ENCODE results near the gene NKX6-1. TPM values are rescaled to one million over a fixed set of nuclear protein-coding genes. Genes with fewer than 3 reads are reported as not detected.

NKX6-1 gene
- total RNA-seq, 1 experiment from 2014 or later: 1.1 TPM

DNA sequence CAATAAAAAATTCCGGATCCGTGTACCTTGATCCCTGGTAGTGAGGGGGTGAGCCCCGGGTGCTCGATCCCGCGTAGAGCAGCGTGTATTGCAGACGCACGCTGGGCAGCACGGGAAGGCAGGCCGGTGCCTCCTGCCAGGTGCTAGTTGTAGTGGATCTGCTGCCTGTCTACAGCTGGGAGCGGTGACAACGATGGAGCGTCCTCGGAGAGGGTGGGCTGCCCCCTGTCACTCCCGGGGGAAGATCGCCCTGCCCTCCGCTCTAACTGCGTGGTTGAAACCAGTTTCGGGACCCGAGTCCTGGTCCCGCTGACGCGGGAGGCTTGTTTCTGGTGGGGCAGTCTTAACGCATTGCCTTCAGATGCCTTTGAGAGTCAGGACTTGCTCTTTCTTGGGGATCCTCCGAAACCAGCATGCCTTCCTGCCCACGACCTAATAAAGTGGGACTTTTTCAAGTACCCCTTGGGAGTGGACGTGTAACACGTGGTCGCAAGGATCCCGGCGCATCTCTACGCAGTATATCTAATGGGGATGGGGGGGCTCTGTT is 2.7 kb upstream of the NKX6-1 start:
- ATAC-seq: no peak

DNA sequence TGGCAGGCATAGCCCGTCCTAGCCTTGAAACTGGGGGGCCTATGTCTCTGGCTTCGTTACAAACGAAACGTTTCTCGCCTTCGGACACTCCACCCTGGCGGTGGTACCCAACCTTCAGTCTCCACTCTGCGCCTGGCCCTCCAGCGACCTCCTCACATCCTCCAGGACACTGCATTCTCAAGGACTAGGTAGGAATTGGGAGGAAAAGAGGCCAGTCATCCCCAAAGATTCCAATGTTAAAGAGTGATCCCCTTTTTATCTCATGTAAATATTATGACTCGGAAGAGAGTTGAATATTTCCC is 2.1 kb upstream of the NKX6-1 start:
- DNase-seq (ENCODE audit: low read depth, low spot score) (no peak), ATAC-seq (no peak)
- POLR2A ChIA-PET: no interaction called here
- intact Hi-C loops (cut with micrococcal nuclease; ENCODE audit: unreplicated experiment): loop anchor here (5.0 to 10.0 kb wide), 2 partner anchors 729 to 856 kb away; no protein-coding TSS in a partner anchor
- CTCF ChIA-PET: no interaction called here
- TF ChIP-seq SIN3A (IDR thresholded peaks at IDR 0.05; ENCODE audit: borderline replicate concordance, insufficient read depth, low read depth, low read length) (no peak), POLR2AphosphoS5 (IDR thresholded peaks at IDR 0.05; ENCODE audit: low read depth, low read length) (no peak), TCF7L2 (IDR thresholded peaks at IDR 0.05; ENCODE audit: low read depth, low read length) (no peak), REST (IDR thresholded peaks at IDR 0.05; ENCODE audit: insufficient read depth in 1 of 2, low read depth in 2 of 2, low read length in 1 of 2) (no peak)
- TF ChIP-seq, protein P1, sequence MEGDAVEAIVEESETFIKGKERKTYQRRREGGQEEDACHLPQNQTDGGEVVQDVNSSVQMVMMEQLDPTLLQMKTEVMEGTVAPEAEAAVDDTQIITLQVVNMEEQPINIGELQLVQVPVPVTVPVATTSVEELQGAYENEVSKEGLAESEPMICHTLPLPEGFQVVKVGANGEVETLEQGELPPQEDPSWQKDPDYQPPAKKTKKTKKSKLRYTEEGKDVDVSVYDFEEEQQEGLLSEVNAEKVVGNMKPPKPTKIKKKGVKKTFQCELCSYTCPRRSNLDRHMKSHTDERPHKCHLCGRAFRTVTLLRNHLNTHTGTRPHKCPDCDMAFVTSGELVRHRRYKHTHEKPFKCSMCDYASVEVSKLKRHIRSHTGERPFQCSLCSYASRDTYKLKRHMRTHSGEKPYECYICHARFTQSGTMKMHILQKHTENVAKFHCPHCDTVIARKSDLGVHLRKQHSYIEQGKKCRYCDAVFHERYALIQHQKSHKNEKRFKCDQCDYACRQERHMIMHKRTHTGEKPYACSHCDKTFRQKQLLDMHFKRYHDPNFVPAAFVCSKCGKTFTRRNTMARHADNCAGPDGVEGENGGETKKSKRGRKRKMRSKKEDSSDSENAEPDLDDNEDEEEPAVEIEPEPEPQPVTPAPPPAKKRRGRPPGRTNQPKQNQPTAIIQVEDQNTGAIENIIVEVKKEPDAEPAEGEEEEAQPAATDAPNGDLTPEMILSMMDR (IDR thresholded peaks at IDR 0.05): no peak
- BruUV-seq (replicated peaks): no TSS peak
- no peaks in the 10 kb centered on the region for H3K9me3 ChIP-seq (ENCODE audit: control insufficient read depth, insufficient read depth, low read depth, low read length)
- H3K4me1 ChIP-seq (ENCODE audit: control insufficient read depth, insufficient read depth, low read length): no peaks in the 10 kb centered on the region
- H3K27ac ChIP-seq (ENCODE audit: low read length): no peak overlapping the region
- no peak overlapping the region for H3K4me3 ChIP-seq (ENCODE audit: low read depth in 2 of 2, low read length in 2 of 2)
- peaks cover 4% of the 10 kb centered on the region; the same call in 1 of the 2 replicates for H3K36me3 ChIP-seq (ENCODE audit: control insufficient read depth, insufficient read depth, low read length)
- in situ Hi-C loops (cut with HindIII; ENCODE audit: low pct_unique_long_range_greater_than_20kb, low sequenced_read_pairs): no loop called here
- peaks cover 3% of the 10 kb centered on the region; the same call in 1 of the 2 replicates for H3K27me3 ChIP-seq (ENCODE audit: control insufficient read depth, insufficient read depth, low read length)

More for the DNA sequence above, 2.7 kb upstream of the NKX6-1 start:
- Histone ChIP-seq H3K36me3 (ENCODE audit: control insufficient read depth, insufficient read depth, low read length) (peaks cover 4% of the 10 kb centered on the region; the same call in 1 of the 2 replicates), H3K27ac (ENCODE audit: low read length) (no peak overlapping the region), H3K27me3 (ENCODE audit: control insufficient read depth, insufficient read depth, low read length) (peaks cover 3% of the 10 kb centered on the region; the same call in 1 of the 2 replicates), H3K4me1 (ENCODE audit: control insufficient read depth, insufficient read depth, low read length) (no peaks in the 10 kb centered on the region), H3K9me3 (ENCODE audit: control insufficient read depth, insufficient read depth, low read depth, low read length) (no peaks in the 10 kb centered on the region), H3K4me3 (ENCODE audit: low read depth in 2 of 2, low read length in 2 of 2) (no peak overlapping the region)
- intact Hi-C loops (cut with micrococcal nuclease; ENCODE audit: unreplicated experiment) (loop anchor here (5.0 to 10.0 kb wide), 2 partner anchors 729 to 857 kb away; no protein-coding TSS in a partner anchor), in situ Hi-C loops (cut with HindIII; ENCODE audit: low pct_unique_long_range_greater_than_20kb, low sequenced_read_pairs) (no loop called here)
- no peak for TF ChIP-seq POLR2AphosphoS5 (IDR thresholded peaks at IDR 0.05; ENCODE audit: low read depth, low read length)
- TF ChIP-seq SIN3A (IDR thresholded peaks at IDR 0.05; ENCODE audit: borderline replicate concordance, insufficient read depth, low read depth, low read length): no peak
- TF ChIP-seq REST (IDR thresholded peaks at IDR 0.05; ENCODE audit: insufficient read depth in 1 of 2, low read depth in 2 of 2, low read length in 1 of 2): no peak
- TF ChIP-seq, protein P1 (IDR thresholded peaks at IDR 0.05): no peak
- TF ChIP-seq TCF7L2 (IDR thresholded peaks at IDR 0.05; ENCODE audit: low read depth, low read length): no peak
- ChIA-PET CTCF (no interaction called here), POLR2A (no interaction called here)
- no peak for DNase-seq (ENCODE audit: low read depth, low spot score)
- BruUV-seq (replicated peaks): no TSS peak

All from Panc1 (cell line).